Measurements from ENCODE around the gene TUBB2A.

- TF ChIP-seq ZBTB33 (IDR thresholded peaks at IDR 0.05; ENCODE audit: extremely low read depth, insufficient replicate concordance, low read length) (no peak), SIN3A (IDR thresholded peaks at IDR 0.05; ENCODE audit: low read depth) (no peak), POLR2A (IDR thresholded peaks at IDR 0.05; ENCODE audit: borderline replicate concordance, extremely low read depth, insufficient read depth, insufficient read length) (no peak), CTCF (IDR thresholded peaks at IDR 0.05 in 2 of 3, conservative IDR thresholded peaks at IDR 0.05 in 1 of 3; ENCODE audit: borderline replicate concordance in 1 of 3, insufficient read depth in 1 of 3, low read depth in 2 of 3, low read length in 2 of 3) (no peak), MAX (IDR thresholded peaks at IDR 0.05) (no peak), TCF7L2 (IDR thresholded peaks at IDR 0.05; ENCODE audit: borderline replicate concordance, extremely low read depth, insufficient read depth, insufficient read length) (no peak), CBX3 (IDR thresholded peaks at IDR 0.05; ENCODE audit: low read depth) (no peak), REST (IDR thresholded peaks at IDR 0.05; ENCODE audit: low read depth) (no peak)
These were observed 12.8 kb downstream of the TUBB2A start for GRCh38 chr6:3144571-3144970.
